ENCODE data around the gene ZBTB1. TPM values are rescaled to one million over a fixed set of nuclear protein-coding genes. Genes with fewer than 3 reads are reported as not detected.

ZBTB1 gene
- total RNA-seq, 1 donor from 2014 or later, result 48.9 TPM

- no peak for DNase-seq (ENCODE audit: extremely low spot score in 2 of 2)
- H3K9me3 ChIP-seq, result no peaks in the 10 kb centered on the region
- intact Hi-C loops (cut with DNase I), result no loop called here
- no peaks in the 10 kb centered on the region for H3K27me3 ChIP-seq
- H3K4me3 ChIP-seq, result no peak overlapping the region
- TF ChIP-seq CTCF (IDR thresholded peaks at IDR 0.05) (no peak), POLR2A (IDR thresholded peaks at IDR 0.05) (no peak), POLR2AphosphoS5 (IDR thresholded peaks at IDR 0.05; ENCODE audit: insufficient read depth in 1 of 2, low read depth in 1 of 2) (no peak)
- peaks cover 17% of the 10 kb centered on the region for H3K4me1 ChIP-seq
- no peak overlapping the region for H3K27ac ChIP-seq
- H3K36me3 ChIP-seq, result no peaks in the 10 kb centered on the region
These were observed 40.2 kb downstream of the ZBTB1 start for GRCh38 chr14:64544607-64545312.

GRCh38 chr14:64549016-64549415 lies 44.4 kb downstream of the ZBTB1 start:
- no peak for DNase-seq (ENCODE audit: extremely low spot score in 2 of 2)
- Histone ChIP-seq H3K27me3 (no peaks in the 10 kb centered on the region), H3K36me3 (no peaks in the 10 kb centered on the region), H3K27ac (no peak overlapping the region), H3K4me3 (no peak overlapping the region), H3K9me3 (no peaks in the 10 kb centered on the region), H3K4me1 (peaks cover 16% of the 10 kb centered on the region)
- no peak for TF ChIP-seq POLR2AphosphoS5 (IDR thresholded peaks at IDR 0.05; ENCODE audit: insufficient read depth in 1 of 2, low read depth in 1 of 2)
- no peak for TF ChIP-seq POLR2A (IDR thresholded peaks at IDR 0.05)
- TF ChIP-seq CTCF (IDR thresholded peaks at IDR 0.05), result no peak
- intact Hi-C loops (cut with DNase I), result no loop called here

GRCh38 chr14:64549791-64550620 lies 45.4 kb downstream of the ZBTB1 start, which contains the start of gene PPP1R36:
TSS of gene PPP1R36 (plus strand) at chr14:64549961. CDS start at chr14:64549998, 37 bp downstream.
- intact Hi-C loops (cut with DNase I), result no loop called here
- Histone ChIP-seq H3K4me3 (peak within 1 kb of the TSS; percentile 34 to 44), H3K27me3 (no peaks in the 10 kb centered on the region), H3K27ac (peak within 1 kb of the TSS; percentile 4), H3K4me1 (peaks cover 16% of the 10 kb centered on the region), H3K9me3 (no peaks in the 10 kb centered on the region), H3K36me3 (no peaks in the 10 kb centered on the region)
- no peak for TF ChIP-seq CTCF (IDR thresholded peaks at IDR 0.05)
- TF ChIP-seq POLR2AphosphoS5 (IDR thresholded peaks at IDR 0.05; ENCODE audit: insufficient read depth in 1 of 2, low read depth in 1 of 2), result no peak
- no peak for TF ChIP-seq POLR2A (IDR thresholded peaks at IDR 0.05)
- no peak for DNase-seq (ENCODE audit: extremely low spot score in 2 of 2)

GRCh38 chr14:64550621-64551333 lies 46.2 kb downstream of the ZBTB1 start:
- Histone ChIP-seq H3K4me3 (no peak overlapping the region), H3K36me3 (no peaks in the 10 kb centered on the region), H3K27me3 (no peaks in the 10 kb centered on the region), H3K27ac (peak overlapping the region; percentile 4), H3K4me1 (peaks cover 16% of the 10 kb centered on the region), H3K9me3 (no peaks in the 10 kb centered on the region)
- DNase-seq (ENCODE audit: extremely low spot score in 2 of 2), result no peak
- TF ChIP-seq POLR2A (IDR thresholded peaks at IDR 0.05) (no peak), CTCF (IDR thresholded peaks at IDR 0.05) (no peak), POLR2AphosphoS5 (IDR thresholded peaks at IDR 0.05; ENCODE audit: insufficient read depth in 1 of 2, low read depth in 1 of 2) (no peak)
- intact Hi-C loops (cut with DNase I), result no loop called here
